ENCODE data around the gene STN1. TPM values are rescaled to one million over a fixed set of nuclear protein-coding genes. Genes with fewer than 3 reads are reported as not detected.

Gene STN1
- 29.1 and 42.5 TPM in 2 replicates for total RNA-seq

GRCh38 chr10:103918053-103918846 is at the start of gene STN1:
TSS of gene STN1 (minus strand) at chr10:103918184. CDS start at chr10:103917594, 590 bp downstream.

GRCh38 chr10:103966671-103967447 is 48.9 kb upstream of the STN1 start, which contains the start of gene SLK:
TSS of gene SLK (plus strand) at chr10:103967140. CDS start at chr10:103967746, 606 bp downstream.

GRCh38 chr10:103855424-103855823 is 62.6 kb downstream of the STN1 start, which contains the start of gene SH3PXD2A:
TSS of gene SH3PXD2A (minus strand) at chr10:103855576. CDS start at chr10:103855266, 310 bp downstream.

Other genes with a start within 250 kb of the STN1 start
- 3.0 and 4.8 TPM in 2 replicates for gene SH3PXD2A, start 62.6 kb downstream of the STN1 start, total RNA-seq
- gene SLK, start 49.0 kb upstream of the STN1 start, total RNA-seq, result 70.4 and 72.8 TPM in 2 replicates
- 2.2 and 5.4 TPM in 2 replicates for gene COL17A1, start 167.7 kb upstream of the STN1 start, total RNA-seq
- gene SFR1, start 204.0 kb upstream of the STN1 start, total RNA-seq, result 7.3 and 10.4 TPM in 2 replicates

Data from endothelial cell of coronary artery (primary cell).